GM23338 (cell line): ENCODE results near the gene SLC39A10.

Experiments used
- EZH2 ChIP-seq: fragments of 200-600 bp; sonication (generic); IDR thresholded peaks from one replicate; pipeline ENCODE4 v1.8.0; 2017; ENCODE audit warnings: antibody characterized with exemption, mild to moderate bottlenecking, low read depth; ENCODE audit not compliant: unreplicated experiment
- STAT1 ChIP-seq: IDR thresholded peaks from one replicate; pipeline ENCODE4 v1.6.1; 2016; ENCODE audit warnings: antibody characterized with exemption; ENCODE audit not compliant: unreplicated experiment

DNA sequence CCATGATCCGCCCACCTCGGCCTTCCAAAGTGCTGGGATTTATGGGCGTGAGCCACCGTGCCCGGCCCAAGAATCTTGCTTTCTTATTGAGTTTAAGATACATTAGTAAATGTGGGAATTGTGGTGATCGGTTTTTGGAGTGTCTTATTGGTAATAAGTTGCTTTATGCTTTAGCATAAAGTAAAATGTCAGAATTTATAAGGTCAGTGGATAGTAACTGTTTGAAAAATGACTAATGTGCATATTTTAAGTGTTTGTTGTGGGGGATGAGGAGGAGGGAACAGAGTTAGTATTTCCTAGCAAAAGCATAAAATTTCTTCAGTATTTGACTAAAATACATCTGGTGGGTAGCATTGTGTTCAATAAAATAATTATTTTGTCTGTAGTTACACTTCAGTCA lies 77.4 kb downstream of the SLC39A10 start:
- no peak for TF ChIP-seq STAT1
- no peak for TF ChIP-seq EZH2
